ENCODE results near the gene TSC2. TPM values are rescaled to one million over a fixed set of nuclear protein-coding genes. Genes with fewer than 3 reads are reported as not detected.

The TSC2 gene
- total and polyA plus RNA-seq, 2 of the 13 experiments (the other 11 are each of a cell fraction or from before 2014, with no cell fraction given), result 19.6 to 40.4 TPM

DNA sequence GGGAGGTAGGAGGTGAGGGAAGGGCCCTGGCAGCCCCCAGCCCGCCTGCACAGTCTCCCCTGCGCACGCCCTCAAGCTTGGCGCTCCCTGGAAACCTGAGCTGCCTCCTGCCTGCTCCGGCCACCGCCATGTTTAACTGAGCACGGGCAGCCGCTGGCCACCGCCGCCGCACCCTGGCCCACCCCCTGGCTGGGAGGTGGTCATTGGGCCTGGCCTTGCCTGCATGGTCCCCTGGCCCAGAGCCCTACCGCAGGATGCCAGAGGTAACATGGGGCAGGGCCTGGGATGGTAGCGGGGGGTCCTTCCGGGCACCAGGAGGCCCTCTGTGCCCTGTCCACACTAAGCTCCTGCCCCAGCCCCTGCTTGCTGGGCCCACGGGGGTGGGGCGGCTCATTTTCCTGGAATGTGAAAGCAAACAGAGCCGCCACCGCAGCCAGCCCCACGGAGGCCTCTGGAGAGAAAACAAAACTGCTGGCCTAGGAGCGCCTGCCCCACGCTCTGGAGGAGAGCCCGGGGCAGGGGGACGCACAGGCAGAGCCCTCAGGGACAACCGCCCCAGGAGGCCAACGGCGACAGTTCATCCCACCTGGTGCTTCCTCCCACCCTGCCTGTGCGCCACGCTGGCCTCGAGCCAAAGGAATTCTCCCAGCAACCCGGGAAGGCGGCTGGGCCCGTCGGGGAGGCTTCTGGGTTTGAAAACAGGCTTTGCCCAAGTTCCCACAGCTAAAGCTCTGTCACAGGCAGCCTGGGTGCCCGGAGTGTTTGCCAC, 12.2 kb upstream of the TSC2 start (continued):
- TF ChIP-seq, protein P1, sequence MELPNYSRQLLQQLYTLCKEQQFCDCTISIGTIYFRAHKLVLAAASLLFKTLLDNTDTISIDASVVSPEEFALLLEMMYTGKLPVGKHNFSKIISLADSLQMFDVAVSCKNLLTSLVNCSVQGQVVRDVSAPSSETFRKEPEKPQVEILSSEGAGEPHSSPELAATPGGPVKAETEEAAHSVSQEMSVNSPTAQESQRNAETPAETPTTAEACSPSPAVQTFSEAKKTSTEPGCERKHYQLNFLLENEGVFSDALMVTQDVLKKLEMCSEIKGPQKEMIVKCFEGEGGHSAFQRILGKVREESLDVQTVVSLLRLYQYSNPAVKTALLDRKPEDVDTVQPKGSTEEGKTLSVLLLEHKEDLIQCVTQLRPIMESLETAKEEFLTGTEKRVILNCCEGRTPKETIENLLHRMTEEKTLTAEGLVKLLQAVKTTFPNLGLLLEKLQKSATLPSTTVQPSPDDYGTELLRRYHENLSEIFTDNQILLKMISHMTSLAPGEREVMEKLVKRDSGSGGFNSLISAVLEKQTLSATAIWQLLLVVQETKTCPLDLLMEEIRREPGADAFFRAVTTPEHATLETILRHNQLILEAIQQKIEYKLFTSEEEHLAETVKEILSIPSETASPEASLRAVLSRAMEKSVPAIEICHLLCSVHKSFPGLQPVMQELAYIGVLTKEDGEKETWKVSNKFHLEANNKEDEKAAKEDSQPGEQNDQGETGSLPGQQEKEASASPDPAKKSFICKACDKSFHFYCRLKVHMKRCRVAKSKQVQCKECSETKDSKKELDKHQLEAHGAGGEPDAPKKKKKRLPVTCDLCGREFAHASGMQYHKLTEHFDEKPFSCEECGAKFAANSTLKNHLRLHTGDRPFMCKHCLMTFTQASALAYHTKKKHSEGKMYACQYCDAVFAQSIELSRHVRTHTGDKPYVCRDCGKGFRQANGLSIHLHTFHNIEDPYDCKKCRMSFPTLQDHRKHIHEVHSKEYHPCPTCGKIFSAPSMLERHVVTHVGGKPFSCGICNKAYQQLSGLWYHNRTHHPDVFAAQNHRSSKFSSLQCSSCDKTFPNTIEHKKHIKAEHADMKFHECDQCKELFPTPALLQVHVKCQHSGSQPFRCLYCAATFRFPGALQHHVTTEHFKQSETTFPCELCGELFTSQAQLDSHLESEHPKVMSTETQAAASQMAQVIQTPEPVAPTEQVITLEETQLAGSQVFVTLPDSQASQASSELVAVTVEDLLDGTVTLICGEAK (IDR thresholded peaks at IDR 0.05), result no peak
- TF ChIP-seq, protein P1 (CRISPR knock-in tag; IDR thresholded peaks at IDR 0.05), result peak; percentile 56
- TF ChIP-seq NFE2L2 (IDR thresholded peaks at IDR 0.05; ENCODE audit: low read length), result no peak
- TF ChIP-seq, protein P2, sequence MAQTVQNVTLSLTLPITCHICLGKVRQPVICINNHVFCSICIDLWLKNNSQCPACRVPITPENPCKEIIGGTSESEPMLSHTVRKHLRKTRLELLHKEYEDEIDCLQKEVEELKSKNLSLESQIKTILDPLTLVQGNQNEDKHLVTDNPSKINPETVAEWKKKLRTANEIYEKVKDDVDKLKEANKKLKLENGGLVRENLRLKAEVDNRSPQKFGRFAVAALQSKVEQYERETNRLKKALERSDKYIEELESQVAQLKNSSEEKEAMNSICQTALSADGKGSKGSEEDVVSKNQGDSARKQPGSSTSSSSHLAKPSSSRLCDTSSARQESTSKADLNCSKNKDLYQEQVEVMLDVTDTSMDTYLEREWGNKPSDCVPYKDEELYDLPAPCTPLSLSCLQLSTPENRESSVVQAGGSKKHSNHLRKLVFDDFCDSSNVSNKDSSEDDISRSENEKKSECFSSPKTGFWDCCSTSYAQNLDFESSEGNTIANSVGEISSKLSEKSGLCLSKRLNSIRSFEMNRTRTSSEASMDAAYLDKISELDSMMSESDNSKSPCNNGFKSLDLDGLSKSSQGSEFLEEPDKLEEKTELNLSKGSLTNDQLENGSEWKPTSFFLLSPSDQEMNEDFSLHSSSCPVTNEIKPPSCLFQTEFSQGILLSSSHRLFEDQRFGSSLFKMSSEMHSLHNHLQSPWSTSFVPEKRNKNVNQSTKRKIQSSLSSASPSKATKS (CRISPR knock-in tag; IDR thresholded peaks at IDR 0.05), result no peak
- TF ChIP-seq ZNF20 (CRISPR knock-in tag; IDR thresholded peaks at IDR 0.05), result 0 out of 2 replicates have a peak, but pooled peaks have one; percentile 59
- no peak for TF ChIP-seq ZNF10 (CRISPR knock-in tag; IDR thresholded peaks at IDR 0.05; ENCODE audit: borderline replicate concordance, low read depth)
- TF ChIP-seq, protein P3, sequence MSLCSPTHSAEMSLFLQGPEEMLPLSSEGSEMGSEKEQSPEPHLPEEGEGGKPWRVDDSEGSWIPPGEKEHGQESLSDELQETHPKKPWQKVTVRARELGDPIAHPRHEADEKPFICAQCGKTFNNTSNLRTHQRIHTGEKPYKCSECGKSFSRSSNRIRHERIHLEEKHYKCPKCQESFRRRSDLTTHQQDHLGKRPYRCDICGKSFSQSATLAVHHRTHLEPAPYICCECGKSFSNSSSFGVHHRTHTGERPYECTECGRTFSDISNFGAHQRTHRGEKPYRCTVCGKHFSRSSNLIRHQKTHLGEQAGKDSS (CRISPR knock-in tag; IDR thresholded peaks at IDR 0.05; ENCODE audit: borderline replicate concordance, low read depth), result no peak; the same call in 1 of the 2 replicates
- no peak for TF ChIP-seq MBNL3 (CRISPR knock-in tag; conservative IDR thresholded peaks at IDR 0.05)
- peak; percentile 93 for TF ChIP-seq ZFY (CRISPR knock-in tag; IDR thresholded peaks at IDR 0.05)
- TF ChIP-seq, protein P4, sequence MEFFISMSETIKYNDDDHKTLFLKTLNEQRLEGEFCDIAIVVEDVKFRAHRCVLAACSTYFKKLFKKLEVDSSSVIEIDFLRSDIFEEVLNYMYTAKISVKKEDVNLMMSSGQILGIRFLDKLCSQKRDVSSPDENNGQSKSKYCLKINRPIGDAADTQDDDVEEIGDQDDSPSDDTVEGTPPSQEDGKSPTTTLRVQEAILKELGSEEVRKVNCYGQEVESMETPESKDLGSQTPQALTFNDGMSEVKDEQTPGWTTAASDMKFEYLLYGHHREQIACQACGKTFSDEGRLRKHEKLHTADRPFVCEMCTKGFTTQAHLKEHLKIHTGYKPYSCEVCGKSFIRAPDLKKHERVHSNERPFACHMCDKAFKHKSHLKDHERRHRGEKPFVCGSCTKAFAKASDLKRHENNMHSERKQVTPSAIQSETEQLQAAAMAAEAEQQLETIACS (CRISPR knock-in tag; IDR thresholded peaks at IDR 0.05), result no peak
- TF ChIP-seq KDM4B (CRISPR knock-in tag; IDR thresholded peaks at IDR 0.05), result no peak
- peak; percentile 66; the same call in 1 of the 2 replicates for TF ChIP-seq KMT2B (CRISPR knock-in tag; IDR thresholded peaks at IDR 0.05)
